NT2/D1 (cell line): ENCODE results near the gene PDE4B.

Experiments
- DNase-seq: peaks from one replicate; pipeline ENCODE4 v3.0.0-alpha.2; 2011; ENCODE audit warnings: low read depth, low spot score
- H3K27me3 ChIP-seq: 2 replicates; pipeline ENCODE4 v1.6.0; 2011; ENCODE audit warnings: mild to moderate bottlenecking; ENCODE audit not compliant: insufficient read length, insufficient read depth
- H3K36me3 ChIP-seq: 2 replicates; pipeline ENCODE4 v1.6.1; 2011; ENCODE audit warnings: mild to moderate bottlenecking, low read length, mixed read lengths; ENCODE audit not compliant: insufficient read depth, insufficient read length
- H3K4me1 ChIP-seq: 2 replicates; pipeline ENCODE4 v1.5.1; 2011; ENCODE audit not compliant: insufficient read depth, insufficient read length
- H3K4me3 ChIP-seq: 2 replicates; pipeline ENCODE4 v1.5.1; 2011; ENCODE audit warnings: low read depth; ENCODE audit not compliant: insufficient read length
- H3K9ac ChIP-seq: 2 replicates; pipeline ENCODE4 v1.6.0; 2011; ENCODE audit warnings: low read depth; ENCODE audit not compliant: insufficient read length
- H3K9me3 ChIP-seq: 2 replicates; pipeline ENCODE4 v1.5.1; 2011; ENCODE audit warnings: mild to moderate bottlenecking, low read length; ENCODE audit not compliant: insufficient read depth
- SUZ12 ChIP-seq: IDR thresholded peaks from 2 replicates; pipeline ENCODE4 v1.6.1; 2011; ENCODE audit not compliant: insufficient read length, insufficient read depth; ENCODE audit errors: extremely low read depth
- YY1 ChIP-seq: IDR thresholded peaks from 2 replicates; pipeline ENCODE4 v1.6.1; 2011; ENCODE audit not compliant: insufficient read length, insufficient read depth
- ZNF274 ChIP-seq: IDR thresholded peaks from 2 replicates; pipeline ENCODE4 v1.6.1; 2011; ENCODE audit warnings: mild to moderate bottlenecking, low read depth, low read length

Gene PDE4B

DNA sequence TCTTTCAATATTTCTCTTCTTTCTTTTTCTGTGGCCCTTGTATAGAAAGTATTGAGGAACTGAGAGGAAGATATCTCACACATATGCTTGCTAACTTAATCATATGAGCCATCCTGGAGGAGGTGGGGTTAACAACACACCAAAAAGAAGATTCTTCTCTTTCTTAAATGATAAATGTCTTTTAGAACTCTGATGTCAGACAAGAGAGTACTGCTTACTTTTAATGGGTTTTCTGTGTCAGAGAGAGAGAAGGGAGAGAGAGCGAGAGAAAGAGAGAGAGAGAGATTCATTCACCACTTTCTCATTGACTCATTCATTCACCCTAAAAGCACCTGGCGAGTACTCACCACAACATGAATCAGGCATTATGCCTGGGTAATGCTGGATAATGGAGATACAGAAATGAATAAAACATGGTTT, 490.9 kb downstream of the PDE4B start:
- Histone ChIP-seq H3K4me3 (no peak overlapping the region), H3K4me1 (no peaks in the 10 kb centered on the region), H3K9me3 (no peaks in the 10 kb centered on the region), H3K9ac (no peak overlapping the region), H3K27me3 (no peaks in the 10 kb centered on the region), H3K36me3 (no peaks in the 10 kb centered on the region)
- DNase-seq = no peak
- TF ChIP-seq ZNF274 (no peak), SUZ12 (no peak), YY1 (no peak)

DNA sequence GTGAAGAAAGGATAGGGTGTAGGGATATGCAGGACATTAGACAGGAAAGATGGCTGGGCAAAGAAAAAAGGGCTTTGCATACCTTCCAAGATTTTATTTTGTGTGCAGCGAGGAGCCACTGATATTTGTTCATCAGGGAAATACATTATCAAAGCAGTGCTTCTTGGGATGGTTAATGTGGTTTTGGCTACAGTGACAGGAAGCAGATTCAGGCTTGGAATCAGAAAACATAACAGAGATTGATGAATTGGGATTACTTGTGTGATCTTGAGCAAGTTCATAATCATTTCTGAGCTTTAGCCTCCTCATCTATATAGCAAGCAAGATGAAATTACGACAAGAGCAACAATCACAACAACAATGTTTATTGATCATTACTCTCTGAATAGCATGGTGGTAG, 492.1 kb downstream of the PDE4B start:
- TF ChIP-seq SUZ12 (no peak), YY1 (no peak), ZNF274 (no peak)
- Histone ChIP-seq H3K4me3 (no peak overlapping the region), H3K9ac (no peak overlapping the region), H3K36me3 (no peaks in the 10 kb centered on the region), H3K27me3 (no peaks in the 10 kb centered on the region), H3K9me3 (no peaks in the 10 kb centered on the region), H3K4me1 (no peaks in the 10 kb centered on the region)
- DNase-seq = no peak

DNA sequence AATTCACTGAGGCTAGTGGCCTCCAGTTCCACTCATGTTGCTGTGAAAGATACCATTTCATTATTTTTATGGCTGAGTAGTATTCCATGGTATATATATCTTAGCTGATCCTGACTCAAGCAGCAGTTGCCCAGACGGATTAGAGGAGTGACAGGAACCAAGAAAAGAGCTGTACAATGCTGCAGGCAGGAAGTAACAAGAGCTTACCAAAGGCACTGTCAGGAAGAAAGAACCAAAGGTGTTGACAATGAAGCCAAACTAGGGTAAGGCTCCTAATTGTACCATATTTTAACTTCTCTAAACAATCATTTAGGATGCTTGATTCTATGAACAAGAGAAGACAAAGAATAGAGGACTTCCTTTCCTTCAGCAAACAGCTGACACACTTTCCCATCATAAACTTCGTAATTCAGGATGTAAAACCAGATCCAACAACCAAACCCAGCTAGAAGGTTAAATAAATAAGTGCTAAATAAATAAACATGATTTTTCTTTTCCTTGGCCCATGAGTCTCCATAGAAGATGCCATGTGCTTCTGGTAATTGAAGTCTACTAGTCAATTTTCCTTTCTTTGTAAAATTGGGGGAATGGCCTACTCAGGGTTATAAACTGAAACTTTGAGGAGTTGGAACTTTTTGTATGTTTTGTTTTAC, 493.0 kb downstream of the PDE4B start:
- no peak for DNase-seq
- H3K9ac ChIP-seq = no peak overlapping the region
- H3K9me3 ChIP-seq = no peaks in the 10 kb centered on the region
- no peak for TF ChIP-seq YY1
- TF ChIP-seq SUZ12 = no peak
- TF ChIP-seq ZNF274 = no peak
- no peaks in the 10 kb centered on the region for H3K4me1 ChIP-seq
- H3K4me3 ChIP-seq = no peak overlapping the region
- H3K27me3 ChIP-seq = no peaks in the 10 kb centered on the region
- no peaks in the 10 kb centered on the region for H3K36me3 ChIP-seq

DNA sequence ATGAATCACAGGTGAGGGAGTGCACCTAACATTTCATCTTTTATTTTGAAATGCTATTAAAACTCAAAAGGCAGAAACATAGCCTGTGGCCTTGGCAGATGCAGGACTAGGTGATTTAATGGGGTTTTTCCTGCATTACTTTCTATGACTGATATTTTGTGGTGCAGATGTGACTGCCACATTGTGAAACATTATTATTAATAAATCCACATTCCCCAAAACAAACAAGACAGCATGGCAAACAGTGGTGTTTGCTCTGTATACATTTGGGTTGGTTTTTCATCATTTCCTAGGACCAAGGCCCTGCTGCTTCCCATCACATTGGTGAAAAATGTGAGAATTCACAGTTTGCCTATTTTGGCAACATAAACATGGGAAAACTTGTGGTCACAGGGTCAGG, 493.6 kb downstream of the PDE4B start:
- TF ChIP-seq SUZ12 = no peak
- no peak for TF ChIP-seq ZNF274
- no peak for TF ChIP-seq YY1
- DNase-seq = no peak
- no peaks in the 10 kb centered on the region for H3K9me3 ChIP-seq
- no peak overlapping the region for H3K4me3 ChIP-seq
- H3K36me3 ChIP-seq = no peaks in the 10 kb centered on the region
- H3K4me1 ChIP-seq = no peaks in the 10 kb centered on the region
- no peaks in the 10 kb centered on the region for H3K27me3 ChIP-seq
- no peak overlapping the region for H3K9ac ChIP-seq

DNA sequence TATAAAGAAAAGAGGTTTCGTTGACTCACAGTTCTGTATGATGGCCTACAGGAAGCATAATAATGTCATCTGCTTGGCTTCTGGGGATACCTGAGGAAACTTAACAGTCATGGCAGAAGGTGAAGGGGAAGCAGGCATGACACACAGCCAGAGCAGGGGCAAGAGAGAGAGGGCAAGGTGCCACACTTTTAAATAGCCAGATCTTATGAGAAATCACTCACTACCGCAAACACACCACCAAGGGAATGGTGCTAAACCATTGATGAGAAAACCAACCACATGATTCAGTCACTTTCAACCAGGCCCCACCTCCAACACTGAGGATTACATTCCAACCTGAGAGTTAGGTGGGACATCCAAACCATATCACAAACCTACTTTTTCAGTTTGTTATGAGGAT, 495.4 kb downstream of the PDE4B start:
- H3K27me3 ChIP-seq = no peaks in the 10 kb centered on the region
- no peaks in the 10 kb centered on the region for H3K9me3 ChIP-seq
- DNase-seq = no peak
- H3K9ac ChIP-seq = no peak overlapping the region
- H3K4me3 ChIP-seq = no peak overlapping the region
- H3K36me3 ChIP-seq = no peaks in the 10 kb centered on the region
- H3K4me1 ChIP-seq = no peaks in the 10 kb centered on the region
- TF ChIP-seq SUZ12 = no peak
- TF ChIP-seq ZNF274 = no peak
- no peak for TF ChIP-seq YY1

DNA sequence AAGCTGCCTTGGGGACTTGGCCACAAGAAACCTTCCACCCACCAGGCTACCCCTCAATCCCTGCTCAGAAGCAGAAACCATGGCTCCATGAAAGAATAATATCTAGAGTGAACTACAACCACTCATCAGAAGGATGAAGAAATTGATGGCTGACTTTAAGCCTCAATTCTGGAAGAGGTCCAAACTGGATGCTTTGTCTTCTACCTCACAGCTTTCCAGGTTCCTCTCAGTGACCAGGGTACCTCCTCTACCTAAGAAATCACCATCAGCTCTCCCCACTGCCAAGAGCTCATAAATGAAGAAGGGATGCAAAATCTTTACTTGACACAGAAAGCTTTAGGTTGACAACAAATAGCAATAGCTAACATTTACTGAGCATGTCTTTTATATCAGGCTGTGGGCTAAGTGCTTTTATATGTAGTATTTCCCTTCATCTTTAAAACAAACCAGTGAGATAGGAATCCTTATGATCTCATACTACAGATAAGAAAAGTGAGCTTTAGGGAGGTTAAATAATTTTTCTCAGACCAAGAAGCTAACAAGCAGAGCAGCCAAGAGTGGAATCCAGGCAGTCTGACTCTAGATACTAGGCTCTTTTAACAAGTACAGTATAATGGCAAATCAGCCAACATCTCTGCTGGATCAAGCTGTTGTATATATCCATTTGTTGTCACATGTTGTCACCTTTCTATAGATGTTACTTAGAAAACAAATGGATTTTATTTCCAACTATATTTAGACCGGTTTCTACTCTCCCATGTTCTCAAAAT, 498.3 kb downstream of the PDE4B start:
- no peak for DNase-seq
- Histone ChIP-seq H3K4me1 (no peaks in the 10 kb centered on the region), H3K4me3 (no peak overlapping the region), H3K9me3 (no peaks in the 10 kb centered on the region), H3K9ac (no peak overlapping the region), H3K27me3 (no peaks in the 10 kb centered on the region), H3K36me3 (no peaks in the 10 kb centered on the region)
- no peak for TF ChIP-seq ZNF274
- TF ChIP-seq SUZ12 = no peak
- TF ChIP-seq YY1 = no peak

DNA sequence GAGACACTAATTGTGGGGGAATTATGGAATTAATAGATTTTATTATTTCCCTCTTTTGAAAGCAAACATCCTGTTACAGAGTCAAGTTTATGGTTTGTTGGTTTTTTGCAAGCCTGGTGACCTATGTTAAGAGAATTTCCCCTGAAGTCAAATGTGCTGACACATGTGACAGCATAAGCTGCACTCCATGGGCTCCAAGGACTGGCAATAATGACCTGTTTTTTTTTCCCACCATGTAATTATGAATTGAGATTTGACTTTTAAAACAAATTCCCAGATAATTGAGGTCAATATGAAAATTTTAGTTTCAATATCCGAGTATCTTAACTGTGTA, 498.8 kb downstream of the PDE4B start:
- Histone ChIP-seq H3K27me3 (no peaks in the 10 kb centered on the region), H3K4me1 (no peaks in the 10 kb centered on the region), H3K9ac (no peak overlapping the region), H3K4me3 (no peak overlapping the region), H3K9me3 (no peaks in the 10 kb centered on the region), H3K36me3 (no peaks in the 10 kb centered on the region)
- no peak for TF ChIP-seq SUZ12
- TF ChIP-seq YY1 = no peak
- no peak for TF ChIP-seq ZNF274
- DNase-seq = no peak

DNA sequence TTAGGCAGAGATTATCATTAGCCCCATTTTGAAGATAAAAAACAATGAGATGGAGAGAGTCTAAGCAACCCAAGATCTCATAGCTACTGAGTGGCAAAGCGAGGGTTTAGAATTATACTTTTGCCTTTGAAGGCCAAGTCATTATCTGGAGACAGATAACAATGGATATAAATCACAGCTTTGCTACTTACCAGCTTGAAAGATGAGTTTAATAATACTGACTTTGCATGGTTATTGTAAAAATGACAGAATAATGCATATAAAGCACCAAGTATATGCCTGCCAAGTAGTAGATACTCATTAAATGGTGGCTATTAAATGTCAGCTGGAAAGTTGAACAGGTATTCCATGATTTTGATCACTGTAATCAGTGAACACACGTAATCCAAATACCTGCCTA, 499.6 kb downstream of the PDE4B start:
- H3K27me3 ChIP-seq = no peaks in the 10 kb centered on the region
- TF ChIP-seq YY1 = no peak
- no peak for TF ChIP-seq SUZ12
- TF ChIP-seq ZNF274 = no peak
- no peak overlapping the region for H3K9ac ChIP-seq
- no peak for DNase-seq
- no peaks in the 10 kb centered on the region for H3K4me1 ChIP-seq
- H3K36me3 ChIP-seq = no peaks in the 10 kb centered on the region
- no peak overlapping the region for H3K4me3 ChIP-seq
- H3K9me3 ChIP-seq = no peaks in the 10 kb centered on the region
